ENCODE results near the gene FCSK.
A peak's percentile ranks its signal among the peaks of the same experiment; 100 is the strongest.

Gene FCSK

DNA sequence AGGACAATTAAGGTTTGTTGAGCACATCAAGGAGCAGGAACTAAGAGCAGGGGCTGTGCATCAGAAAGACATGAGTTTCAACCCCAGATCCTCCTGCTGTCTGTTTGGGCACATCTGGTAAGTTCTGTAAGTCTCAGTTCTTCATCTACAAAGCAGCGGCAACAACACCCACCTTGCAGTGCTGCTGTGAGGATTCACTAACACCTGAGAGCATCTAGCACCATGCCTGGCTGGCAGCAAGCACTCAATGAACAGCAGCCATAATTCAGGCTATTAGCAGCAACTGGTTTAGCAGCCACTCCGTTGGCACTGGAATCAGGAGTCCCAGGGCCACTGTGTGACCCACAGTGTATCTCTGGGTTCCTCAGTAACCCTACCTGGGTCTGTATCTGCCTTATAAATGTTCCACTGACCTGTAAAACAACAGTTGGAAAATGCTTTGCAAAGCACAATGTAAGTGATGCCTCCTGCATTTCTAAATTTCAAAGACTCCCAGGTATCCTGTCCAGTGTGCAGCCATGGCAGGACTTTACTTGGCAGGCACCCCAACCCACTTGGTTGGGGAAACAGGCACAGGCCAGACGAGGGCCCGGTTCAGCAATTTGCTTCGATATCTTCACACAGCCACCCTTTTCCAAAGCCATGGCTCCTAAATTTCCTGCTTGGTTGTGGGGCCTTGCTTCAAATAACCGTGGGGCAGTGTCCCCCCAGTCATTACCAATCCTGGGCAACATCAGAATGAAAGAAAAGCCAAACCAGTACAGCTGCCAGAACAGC lies 19.7 kb upstream of the FCSK start:
- TF ChIP-seq, protein P1, sequence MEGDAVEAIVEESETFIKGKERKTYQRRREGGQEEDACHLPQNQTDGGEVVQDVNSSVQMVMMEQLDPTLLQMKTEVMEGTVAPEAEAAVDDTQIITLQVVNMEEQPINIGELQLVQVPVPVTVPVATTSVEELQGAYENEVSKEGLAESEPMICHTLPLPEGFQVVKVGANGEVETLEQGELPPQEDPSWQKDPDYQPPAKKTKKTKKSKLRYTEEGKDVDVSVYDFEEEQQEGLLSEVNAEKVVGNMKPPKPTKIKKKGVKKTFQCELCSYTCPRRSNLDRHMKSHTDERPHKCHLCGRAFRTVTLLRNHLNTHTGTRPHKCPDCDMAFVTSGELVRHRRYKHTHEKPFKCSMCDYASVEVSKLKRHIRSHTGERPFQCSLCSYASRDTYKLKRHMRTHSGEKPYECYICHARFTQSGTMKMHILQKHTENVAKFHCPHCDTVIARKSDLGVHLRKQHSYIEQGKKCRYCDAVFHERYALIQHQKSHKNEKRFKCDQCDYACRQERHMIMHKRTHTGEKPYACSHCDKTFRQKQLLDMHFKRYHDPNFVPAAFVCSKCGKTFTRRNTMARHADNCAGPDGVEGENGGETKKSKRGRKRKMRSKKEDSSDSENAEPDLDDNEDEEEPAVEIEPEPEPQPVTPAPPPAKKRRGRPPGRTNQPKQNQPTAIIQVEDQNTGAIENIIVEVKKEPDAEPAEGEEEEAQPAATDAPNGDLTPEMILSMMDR (IDR thresholded peaks at IDR 0.05): no peak
- no peaks in the 10 kb centered on the region for H3K27me3 ChIP-seq
- no peak overlapping the region for H3K4me3 ChIP-seq (ENCODE audit: low read depth in 1 of 2, low read length in 1 of 2)
- peaks cover 15% of the 10 kb centered on the region for H3K36me3 ChIP-seq
- H3K27ac ChIP-seq: peak overlapping the region; percentile 99
- peaks cover 70 to 79% of the 10 kb centered on the region in 2 experiments for H3K4me1 ChIP-seq (ENCODE audit: control insufficient read depth in 1 of 2, insufficient read depth in 1 of 2, low read depth in 1 of 2, low read length in 1 of 2)
- no peaks in the 10 kb centered on the region for H3K9me3 ChIP-seq

DNA sequence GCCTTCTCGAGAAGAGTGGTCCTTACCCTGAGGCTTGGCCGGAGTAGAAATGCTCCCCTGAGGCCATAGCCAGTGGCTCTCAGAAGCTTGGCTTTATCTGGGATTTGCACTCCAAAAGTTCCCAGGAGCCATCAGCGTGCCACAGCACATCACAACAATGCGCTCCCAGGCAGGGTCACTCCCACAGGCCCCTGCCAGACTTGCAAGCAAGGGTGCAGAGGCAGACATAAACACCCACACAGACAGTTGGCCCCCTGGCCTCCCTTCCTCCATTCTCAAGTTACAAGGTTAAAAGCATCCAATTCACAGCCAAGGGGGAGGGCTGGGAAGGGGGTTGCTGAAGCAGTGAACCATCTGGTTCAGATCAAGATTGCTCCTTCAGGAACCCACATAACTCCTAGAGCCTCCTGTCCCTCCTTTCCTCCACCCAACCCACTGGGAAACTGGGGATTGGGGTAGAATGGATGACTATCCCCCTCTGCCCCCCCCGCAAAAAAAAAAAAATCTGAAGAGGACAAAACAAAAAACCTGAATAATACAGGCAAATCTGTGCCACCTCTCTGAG lies 17.3 kb upstream of the FCSK start:
- Histone ChIP-seq H3K27me3 (no peaks in the 10 kb centered on the region), H3K4me3 (ENCODE audit: low read depth in 1 of 2, low read length in 1 of 2) (peak overlapping the region; percentile 86 to 87), H3K9me3 (no peaks in the 10 kb centered on the region), H3K27ac (peak overlapping the region; percentile 82), H3K36me3 (peaks cover 15% of the 10 kb centered on the region), H3K4me1 (ENCODE audit: control insufficient read depth in 1 of 2, insufficient read depth in 1 of 2, low read depth in 1 of 2, low read length in 1 of 2) (peaks cover 49 to 60% of the 10 kb centered on the region in 2 experiments)
- TF ChIP-seq, protein P1 (IDR thresholded peaks at IDR 0.05): no peak

DNA sequence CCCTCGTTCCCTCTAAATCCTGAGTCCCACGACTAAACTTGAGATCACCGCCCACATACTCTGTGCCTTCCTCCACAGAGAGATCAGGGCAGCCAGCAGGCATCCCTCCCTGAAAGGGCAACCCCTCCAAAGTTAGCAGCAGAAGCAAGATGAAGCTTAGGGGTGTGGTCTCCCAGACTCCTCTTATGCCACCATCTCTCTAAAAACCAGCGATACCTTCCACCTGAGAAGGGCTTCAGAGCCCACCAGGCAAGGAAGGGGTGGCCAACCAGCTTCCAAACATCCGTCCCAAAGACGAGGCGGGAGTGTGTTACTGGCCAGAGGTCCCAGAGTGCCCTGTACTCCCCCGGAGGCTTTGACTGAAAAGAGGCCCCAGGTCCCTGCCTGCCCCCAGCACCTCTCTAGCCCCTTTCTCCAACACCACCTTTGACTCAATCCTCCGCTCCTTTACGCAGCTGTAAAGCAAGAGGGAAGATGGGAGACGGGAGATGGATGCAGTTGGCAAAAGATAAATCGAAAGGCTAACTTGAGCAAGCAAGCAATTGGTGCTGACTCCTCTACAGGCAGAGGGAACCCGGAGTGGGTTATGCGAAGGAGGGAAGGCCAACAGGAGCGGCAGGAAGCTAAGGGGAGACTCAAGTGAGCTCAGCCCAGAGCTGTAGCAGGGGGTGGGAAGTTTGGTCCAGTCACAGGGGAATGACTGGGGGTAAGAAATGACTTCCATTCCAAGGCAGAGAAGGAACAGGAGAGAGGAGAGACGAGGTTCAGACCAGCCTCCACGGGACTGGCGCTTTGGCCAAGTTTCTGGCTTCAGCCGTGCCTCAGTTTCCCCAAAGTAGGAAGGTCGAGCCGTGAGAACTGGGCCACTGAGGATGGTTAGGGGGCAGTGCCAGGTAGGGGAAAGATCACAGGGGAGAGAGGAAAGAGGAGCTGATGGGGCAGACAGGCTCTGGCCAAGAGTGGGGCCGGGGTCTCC lies 16.5 kb upstream of the FCSK start:
- Histone ChIP-seq H3K27ac (peak overlapping the region; percentile 82), H3K36me3 (peaks cover 15% of the 10 kb centered on the region), H3K27me3 (no peaks in the 10 kb centered on the region), H3K4me3 (ENCODE audit: low read depth in 1 of 2, low read length in 1 of 2) (peak overlapping the region; percentile 86 to 87), H3K4me1 (ENCODE audit: control insufficient read depth in 1 of 2, insufficient read depth in 1 of 2, low read depth in 1 of 2, low read length in 1 of 2) (peaks cover 41 to 53% of the 10 kb centered on the region in 2 experiments), H3K9me3 (no peaks in the 10 kb centered on the region)
- TF ChIP-seq, protein P1 (IDR thresholded peaks at IDR 0.05): no peak

DNA sequence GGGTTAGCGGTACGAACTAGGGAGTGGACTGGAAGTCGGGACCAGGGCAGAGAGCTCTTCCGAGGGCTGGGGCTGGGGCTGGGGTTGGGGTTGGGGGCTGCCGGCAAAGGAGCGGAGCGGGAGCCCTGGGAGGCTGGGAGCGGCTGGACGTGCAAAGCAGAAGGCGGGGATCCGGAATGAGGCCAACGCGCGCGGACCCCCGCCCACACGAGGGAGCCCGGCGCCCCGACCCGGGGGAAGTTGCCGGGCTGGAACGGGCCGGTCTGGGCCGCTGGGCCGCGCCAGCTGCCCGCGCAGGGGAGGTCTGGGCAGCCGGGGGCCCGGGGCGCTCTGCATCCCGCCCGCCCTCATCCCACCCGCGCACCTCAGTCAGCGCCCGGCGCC lies 15.8 kb upstream of the FCSK start:
- Histone ChIP-seq H3K9me3 (no peaks in the 10 kb centered on the region), H3K36me3 (peaks cover 15% of the 10 kb centered on the region), H3K27me3 (no peaks in the 10 kb centered on the region), H3K4me3 (ENCODE audit: low read depth in 1 of 2, low read length in 1 of 2) (peak overlapping the region; percentile 86 to 87), H3K27ac (peak overlapping the region; percentile 82), H3K4me1 (ENCODE audit: control insufficient read depth in 1 of 2, insufficient read depth in 1 of 2, low read depth in 1 of 2, low read length in 1 of 2) (peaks cover 34 to 46% of the 10 kb centered on the region in 2 experiments)
- TF ChIP-seq, protein P1 (IDR thresholded peaks at IDR 0.05): no peak

Data from neutrophil (primary cell).